ENCODE data around the gene ELOVL1.

ELOVL1 gene

GRCh38 chr1:43354936-43355335 is 12.9 kb downstream of the ELOVL1 start:
- no peak overlapping the region for H3K4me3 ChIP-seq (ENCODE audit: low read depth, low read length)
- TF ChIP-seq CTCF (IDR thresholded peaks at IDR 0.05; ENCODE audit: borderline replicate concordance, insufficient read depth, low read depth, low read length) = no peak

- TF ChIP-seq CTCF (IDR thresholded peaks at IDR 0.05; ENCODE audit: borderline replicate concordance, insufficient read depth, low read depth, low read length) = no peak
- H3K4me3 ChIP-seq (ENCODE audit: low read depth, low read length) = no peak overlapping the region
These were observed 13.3 kb downstream of the ELOVL1 start for GRCh38 chr1:43354471-43354870.

GRCh38 chr1:43352881-43353280 is 14.9 kb downstream of the ELOVL1 start:
- no peak overlapping the region for H3K4me3 ChIP-seq (ENCODE audit: low read depth, low read length)

GRCh38 chr1:43352351-43352705 is 15.5 kb downstream of the ELOVL1 start:
- H3K4me3 ChIP-seq (ENCODE audit: low read depth, low read length) = no peak overlapping the region
- TF ChIP-seq CTCF (IDR thresholded peaks at IDR 0.05; ENCODE audit: borderline replicate concordance, insufficient read depth, low read depth, low read length) = no peak

More at GRCh38 chr1:43352881-43353280, 14.9 kb downstream of the ELOVL1 start:
- TF ChIP-seq CTCF (IDR thresholded peaks at IDR 0.05; ENCODE audit: borderline replicate concordance, insufficient read depth, low read depth, low read length) = no peak

- no peak overlapping the region for H3K4me3 ChIP-seq (ENCODE audit: low read depth, low read length)
- no peak for TF ChIP-seq CTCF (IDR thresholded peaks at IDR 0.05; ENCODE audit: borderline replicate concordance, insufficient read depth, low read depth, low read length)
These were observed 16.1 kb downstream of the ELOVL1 start for GRCh38 chr1:43351421-43352350.

GRCh38 chr1:43350976-43351375 is 16.8 kb downstream of the ELOVL1 start:
- H3K4me3 ChIP-seq (ENCODE audit: low read depth, low read length) = no peak overlapping the region
- no peak for TF ChIP-seq CTCF (IDR thresholded peaks at IDR 0.05; ENCODE audit: borderline replicate concordance, insufficient read depth, low read depth, low read length)
